ENCODE measurements around the gene CRYGD.
"Not testable (repeated sequence)": the region's sequence is repeated elsewhere in the genome, so short reads cannot be mapped to it uniquely, and the experiment has no call there.

Gene CRYGD

DNA sequence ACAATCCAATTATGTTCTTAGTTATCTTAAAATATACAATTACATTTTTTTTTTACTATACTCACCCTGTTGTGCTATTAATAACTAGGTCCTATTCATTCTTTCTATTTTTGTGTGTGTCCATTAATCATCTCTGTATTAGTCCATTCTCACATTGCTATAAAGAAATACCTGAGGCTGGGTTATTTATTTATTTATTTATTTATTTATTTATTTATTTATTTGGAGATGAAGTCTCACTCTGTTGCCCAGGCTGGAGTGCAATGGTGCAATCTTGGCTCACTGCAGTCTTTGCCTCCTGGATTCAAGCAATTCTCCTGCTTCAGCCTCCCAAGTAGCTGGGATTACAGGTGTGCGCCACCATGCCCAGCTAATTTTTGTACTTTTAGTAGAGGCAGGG, 25.6 kb downstream of the CRYGD start:
- not testable (repeated sequence) for H3K27ac ChIP-seq (ENCODE audit: low read length)

DNA sequence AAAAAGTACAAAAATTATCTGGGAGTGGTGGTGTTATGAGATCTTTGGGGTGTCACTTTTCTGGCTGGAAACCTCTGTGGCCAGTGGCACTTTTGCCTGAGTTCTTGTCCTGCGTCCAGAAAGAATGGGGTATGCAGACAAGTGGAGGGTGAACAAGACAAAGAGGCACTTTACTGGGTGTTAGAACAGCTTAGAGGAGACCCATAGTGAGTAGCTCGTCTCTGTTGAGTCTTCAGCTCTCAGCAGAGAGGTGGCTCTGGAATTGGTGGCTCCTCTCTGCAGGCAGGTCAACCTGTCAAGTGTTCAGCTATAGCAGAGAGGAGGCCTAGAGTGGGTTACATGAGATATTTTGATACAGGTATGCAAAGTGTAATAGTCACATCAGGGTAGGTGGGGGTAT, 26.1 kb downstream of the CRYGD start:
- Histone ChIP-seq H3K4me1 (ENCODE audit: insufficient read depth, low read length) (no peaks in the 10 kb centered on the region), H3K36me3 (ENCODE audit: insufficient read depth, low read depth, low read length) (no peaks in the 10 kb centered on the region), H3K9me3 (ENCODE audit: insufficient read depth, low read depth, low read length) (no peaks in the 10 kb centered on the region), H3K4me3 (ENCODE audit: low read length) (no peak overlapping the region), H3K27me3 (ENCODE audit: insufficient read depth, low read length) (no peaks in the 10 kb centered on the region), H3K9ac (ENCODE audit: low read depth, low read length) (no peak overlapping the region), H3K27ac (ENCODE audit: low read length) (no peak overlapping the region)

More for the DNA sequence above, 25.6 kb downstream of the CRYGD start:
- not testable (repeated sequence) for H3K4me3 ChIP-seq (ENCODE audit: low read length); H3K27me3 ChIP-seq (ENCODE audit: insufficient read depth, low read length); H3K4me1 ChIP-seq (ENCODE audit: insufficient read depth, low read length); H3K9ac ChIP-seq (ENCODE audit: low read depth, low read length); H3K9me3 ChIP-seq (ENCODE audit: insufficient read depth, low read depth, low read length); H3K36me3 ChIP-seq (ENCODE audit: insufficient read depth, low read depth, low read length)

DNA sequence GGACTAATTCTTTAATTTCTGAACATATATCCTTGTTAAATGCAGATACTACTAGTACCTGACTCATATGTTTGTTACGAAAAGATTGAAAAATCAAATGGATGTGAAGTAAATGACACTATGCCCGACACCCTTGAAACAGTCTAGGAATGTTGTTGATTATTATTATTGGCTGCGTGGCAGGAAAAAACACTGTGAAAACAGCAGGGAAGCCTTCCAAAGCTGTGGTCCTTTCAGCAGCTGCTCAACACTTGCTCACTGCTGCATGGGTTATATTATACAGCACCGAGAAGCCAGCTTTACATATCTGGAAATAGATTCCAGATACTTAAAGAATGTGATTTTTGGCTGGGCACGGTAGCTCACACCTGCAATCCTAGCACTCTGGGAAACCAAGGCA, 26.5 kb downstream of the CRYGD start:
- no peak overlapping the region for H3K9ac ChIP-seq (ENCODE audit: low read depth, low read length)
- H3K27me3 ChIP-seq (ENCODE audit: insufficient read depth, low read length): no peaks in the 10 kb centered on the region
- no peak overlapping the region for H3K4me3 ChIP-seq (ENCODE audit: low read length)
- no peaks in the 10 kb centered on the region for H3K9me3 ChIP-seq (ENCODE audit: insufficient read depth, low read depth, low read length)
- no peak overlapping the region for H3K27ac ChIP-seq (ENCODE audit: low read length)
- no peaks in the 10 kb centered on the region for H3K36me3 ChIP-seq (ENCODE audit: insufficient read depth, low read depth, low read length)
- H3K4me1 ChIP-seq (ENCODE audit: insufficient read depth, low read length): no peaks in the 10 kb centered on the region

DNA sequence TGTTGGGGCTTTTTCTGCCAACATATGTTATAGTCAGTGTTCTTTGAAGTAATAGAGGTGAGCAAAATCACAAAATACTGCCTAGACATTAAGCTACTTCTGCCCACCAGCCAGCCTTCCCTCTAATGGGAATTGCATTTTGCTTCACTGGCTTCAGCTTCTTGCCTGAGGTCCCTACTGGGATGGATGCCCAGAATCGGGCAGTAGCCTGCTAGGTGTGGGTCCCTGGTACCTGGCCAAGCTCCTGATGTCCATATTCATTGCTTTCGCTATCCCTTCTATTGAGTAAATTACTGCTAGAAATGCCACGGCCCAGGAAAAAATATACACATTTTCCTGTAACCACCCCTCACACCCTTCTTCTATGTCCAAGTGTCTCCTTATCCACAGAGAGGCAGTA, 27.0 kb downstream of the CRYGD start:
- Histone ChIP-seq H3K9me3 (ENCODE audit: insufficient read depth, low read depth, low read length) (no peaks in the 10 kb centered on the region), H3K4me3 (ENCODE audit: low read length) (no peak overlapping the region), H3K27ac (ENCODE audit: low read length) (no peak overlapping the region), H3K36me3 (ENCODE audit: insufficient read depth, low read depth, low read length) (no peaks in the 10 kb centered on the region), H3K27me3 (ENCODE audit: insufficient read depth, low read length) (no peaks in the 10 kb centered on the region), H3K9ac (ENCODE audit: low read depth, low read length) (no peak overlapping the region), H3K4me1 (ENCODE audit: insufficient read depth, low read length) (no peaks in the 10 kb centered on the region)

DNA sequence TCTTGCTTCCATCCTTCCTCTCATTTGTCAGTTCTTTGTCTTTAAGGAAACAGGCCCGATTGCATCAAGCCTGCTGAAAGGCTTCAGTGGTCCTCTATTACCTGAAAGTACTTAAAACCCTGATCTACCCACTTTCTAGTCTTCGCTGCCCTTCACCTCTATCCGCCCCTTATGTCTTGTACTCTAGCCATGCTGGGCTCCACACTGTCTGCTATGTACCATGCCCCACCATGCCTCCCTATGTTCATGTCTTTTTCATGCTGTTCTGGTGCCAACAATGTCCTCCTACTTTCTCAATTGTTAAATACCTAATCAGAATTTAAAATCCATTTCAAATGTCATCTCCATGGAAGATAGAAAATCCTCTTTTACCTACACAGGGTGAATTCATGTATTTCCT, 28.2 kb downstream of the CRYGD start:
- no peaks in the 10 kb centered on the region for H3K27me3 ChIP-seq (ENCODE audit: insufficient read depth, low read length)
- no peak overlapping the region for H3K27ac ChIP-seq (ENCODE audit: low read length)
- H3K4me1 ChIP-seq (ENCODE audit: insufficient read depth, low read length): no peaks in the 10 kb centered on the region
- no peak overlapping the region for H3K4me3 ChIP-seq (ENCODE audit: low read length)
- no peaks in the 10 kb centered on the region for H3K9me3 ChIP-seq (ENCODE audit: insufficient read depth, low read depth, low read length)
- H3K9ac ChIP-seq (ENCODE audit: low read depth, low read length): no peak overlapping the region
- no peaks in the 10 kb centered on the region for H3K36me3 ChIP-seq (ENCODE audit: insufficient read depth, low read depth, low read length)

DNA sequence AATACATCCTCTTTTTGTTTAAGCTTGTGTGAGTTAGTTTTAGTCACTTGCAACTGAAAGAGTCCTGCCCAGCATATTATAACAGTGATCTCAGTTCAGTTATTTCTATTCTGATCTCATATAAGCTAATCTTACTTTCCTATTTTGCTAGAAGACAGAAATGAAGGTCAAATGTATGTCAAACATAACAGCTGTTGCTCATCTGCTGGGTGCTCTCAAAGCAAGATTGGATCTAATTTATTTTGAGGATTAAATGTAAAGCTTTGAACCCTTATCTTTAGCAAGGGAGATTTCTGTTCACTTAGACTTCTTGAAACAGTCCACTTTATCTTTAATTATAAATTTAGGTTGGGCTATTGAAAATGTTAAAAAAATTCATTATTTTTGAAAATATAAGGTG, 31.2 kb downstream of the CRYGD start:
- Histone ChIP-seq H3K36me3 (ENCODE audit: insufficient read depth, low read depth, low read length) (no peaks in the 10 kb centered on the region), H3K9me3 (ENCODE audit: insufficient read depth, low read depth, low read length) (no peaks in the 10 kb centered on the region), H3K27me3 (ENCODE audit: insufficient read depth, low read length) (no peaks in the 10 kb centered on the region), H3K4me3 (ENCODE audit: low read length) (no peak overlapping the region), H3K27ac (ENCODE audit: low read length) (no peak overlapping the region), H3K9ac (ENCODE audit: low read depth, low read length) (no peak overlapping the region), H3K4me1 (ENCODE audit: insufficient read depth, low read length) (no peaks in the 10 kb centered on the region)

DNA sequence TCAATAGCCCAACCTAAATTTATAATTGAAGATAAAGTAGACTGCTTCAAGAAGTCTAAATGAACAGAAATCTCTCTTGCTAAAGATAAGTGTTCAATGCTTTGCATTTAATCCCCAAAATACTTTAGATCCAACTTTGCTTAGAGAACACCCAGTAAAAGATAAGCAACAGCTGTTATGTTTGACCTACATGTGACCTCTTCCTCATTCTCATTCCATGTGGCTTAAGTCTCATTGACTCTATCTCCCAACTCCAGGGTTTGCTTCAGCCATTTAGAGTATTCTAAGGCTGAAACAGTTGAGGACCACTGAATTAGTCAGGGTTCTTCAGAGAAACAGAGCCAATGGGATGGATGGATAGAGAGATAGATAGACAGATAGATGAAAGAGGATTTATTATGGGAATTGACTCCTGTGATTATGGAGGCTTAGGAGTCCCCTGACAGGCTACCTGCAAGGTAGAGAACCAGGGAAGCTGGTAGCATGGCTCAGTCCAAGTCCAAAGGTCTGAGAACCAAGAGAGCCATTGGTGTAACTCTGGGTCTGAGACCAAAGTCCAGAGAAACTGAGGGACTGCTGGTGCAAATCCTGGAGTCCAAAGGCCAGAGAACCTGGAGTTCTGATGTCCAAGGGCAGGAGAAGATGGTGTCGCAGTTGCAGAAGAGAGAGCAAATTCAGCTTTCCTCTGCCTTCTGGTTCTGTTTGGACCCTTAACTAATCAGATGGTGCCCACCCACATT, 32.1 kb downstream of the CRYGD start:
- Histone ChIP-seq H3K9me3 (ENCODE audit: insufficient read depth, low read depth, low read length) (no peaks in the 10 kb centered on the region), H3K27ac (ENCODE audit: low read length) (no peak overlapping the region), H3K9ac (ENCODE audit: low read depth, low read length) (no peak overlapping the region), H3K27me3 (ENCODE audit: insufficient read depth, low read length) (no peaks in the 10 kb centered on the region), H3K4me3 (ENCODE audit: low read length) (no peak overlapping the region), H3K4me1 (ENCODE audit: insufficient read depth, low read length) (no peaks in the 10 kb centered on the region), H3K36me3 (ENCODE audit: insufficient read depth, low read depth, low read length) (no peaks in the 10 kb centered on the region)

DNA sequence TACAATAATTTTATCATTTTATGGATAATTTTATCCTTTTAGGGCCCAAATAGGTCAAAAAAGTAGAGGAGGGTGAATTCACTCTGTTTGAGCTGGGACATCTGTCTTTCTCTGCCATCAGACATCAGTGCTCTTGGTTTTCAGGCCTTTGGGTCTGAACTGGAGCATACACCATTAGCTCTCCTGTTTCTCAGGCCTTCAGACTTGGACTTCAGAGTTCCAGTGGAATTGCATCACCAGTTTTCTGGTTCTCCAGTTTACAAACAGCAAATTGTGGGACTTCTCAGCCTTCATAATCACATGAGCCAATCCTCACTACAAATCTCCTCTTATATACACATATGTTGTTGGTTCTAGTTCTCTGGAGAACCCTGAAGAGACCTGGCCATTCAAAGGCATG, 33.9 kb downstream of the CRYGD start:
- H3K4me1 ChIP-seq (ENCODE audit: insufficient read depth, low read length): no peaks in the 10 kb centered on the region
- H3K27ac ChIP-seq (ENCODE audit: low read length): no peak overlapping the region
- H3K4me3 ChIP-seq (ENCODE audit: low read length): no peak overlapping the region

DNA sequence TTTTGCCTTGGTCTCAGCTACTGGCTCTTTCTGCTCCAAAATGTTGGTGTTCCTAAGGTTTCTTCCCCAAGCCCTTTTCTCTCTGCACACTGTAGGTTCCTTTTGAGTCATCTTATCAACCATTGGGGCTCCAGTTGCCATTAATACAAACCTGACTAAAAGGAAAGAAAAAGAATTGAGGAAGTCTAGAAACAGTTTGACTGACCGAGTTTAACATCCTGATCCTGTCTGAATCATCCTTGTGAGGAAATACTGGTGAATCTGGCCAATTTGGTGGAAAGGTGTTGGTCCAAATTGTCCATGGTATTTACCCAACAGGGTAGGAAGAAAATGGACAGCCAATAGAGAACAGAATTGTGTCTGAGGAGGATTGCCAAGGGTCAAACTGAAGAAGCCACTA, 38.3 kb downstream of the CRYGD start:
- no peaks in the 10 kb centered on the region for H3K4me1 ChIP-seq (ENCODE audit: insufficient read depth, low read length)
- H3K27me3 ChIP-seq (ENCODE audit: insufficient read depth, low read length): no peaks in the 10 kb centered on the region
- H3K27ac ChIP-seq (ENCODE audit: low read length): no peak overlapping the region
- H3K36me3 ChIP-seq (ENCODE audit: insufficient read depth, low read depth, low read length): no peaks in the 10 kb centered on the region
- H3K4me3 ChIP-seq (ENCODE audit: low read length): no peak overlapping the region
- H3K9me3 ChIP-seq (ENCODE audit: insufficient read depth, low read depth, low read length): no peaks in the 10 kb centered on the region
- H3K9ac ChIP-seq (ENCODE audit: low read depth, low read length): no peak overlapping the region

More for the DNA sequence above, 33.9 kb downstream of the CRYGD start:
- H3K36me3 ChIP-seq (ENCODE audit: insufficient read depth, low read depth, low read length): no peaks in the 10 kb centered on the region
- H3K27me3 ChIP-seq (ENCODE audit: insufficient read depth, low read length): no peaks in the 10 kb centered on the region
- H3K9me3 ChIP-seq (ENCODE audit: insufficient read depth, low read depth, low read length): no peaks in the 10 kb centered on the region
- no peak overlapping the region for H3K9ac ChIP-seq (ENCODE audit: low read depth, low read length)

DNA sequence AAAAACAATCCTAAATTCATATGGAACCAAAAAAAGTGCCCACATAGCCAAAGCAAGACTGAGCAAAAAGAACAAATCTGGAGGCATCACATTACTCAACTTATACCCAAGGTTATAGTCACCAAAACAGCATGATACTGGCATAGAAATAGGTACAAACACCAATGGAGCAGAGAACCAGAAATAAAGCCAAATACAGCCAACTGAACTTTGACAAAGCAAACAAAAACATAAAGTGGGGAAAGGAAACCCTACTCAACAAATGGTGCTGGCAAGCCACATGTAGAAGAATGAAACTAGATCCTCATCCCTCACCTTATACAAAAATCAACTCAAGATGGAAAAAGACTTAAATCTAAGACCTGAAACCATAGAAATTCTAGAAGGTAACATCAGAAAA, 40.5 kb downstream of the CRYGD start:
- Histone ChIP-seq H3K36me3 (ENCODE audit: insufficient read depth, low read depth, low read length) (no peaks in the 10 kb centered on the region), H3K9ac (ENCODE audit: low read depth, low read length) (no peak overlapping the region), H3K4me3 (ENCODE audit: low read length) (no peak overlapping the region), H3K4me1 (ENCODE audit: insufficient read depth, low read length) (no peaks in the 10 kb centered on the region), H3K27me3 (ENCODE audit: insufficient read depth, low read length) (no peaks in the 10 kb centered on the region), H3K27ac (ENCODE audit: low read length) (no peak overlapping the region), H3K9me3 (ENCODE audit: insufficient read depth, low read depth, low read length) (no peaks in the 10 kb centered on the region; the same call in 1 of the 2 replicates)

DNA sequence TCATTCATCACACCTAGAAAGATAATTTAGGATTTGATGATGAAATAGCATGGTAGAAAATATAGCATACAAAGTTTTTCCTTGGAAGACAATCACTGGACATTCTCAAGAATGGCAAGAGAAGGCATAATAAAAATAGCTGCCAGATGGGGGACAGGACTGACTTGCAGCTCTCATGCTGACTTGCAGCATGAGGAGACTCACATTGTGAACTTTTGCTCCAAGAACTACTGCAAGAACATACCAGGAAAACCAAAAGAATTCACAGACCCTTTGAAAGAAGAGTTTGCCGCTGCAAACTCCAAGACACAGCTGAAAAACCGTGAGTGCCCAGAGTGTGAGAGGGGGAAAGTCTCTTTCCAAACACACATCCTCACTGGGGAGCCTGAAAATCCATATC, 47.0 kb downstream of the CRYGD start:
- H3K4me3 ChIP-seq (ENCODE audit: low read length): no peak overlapping the region
- H3K27me3 ChIP-seq (ENCODE audit: insufficient read depth, low read length): no peaks in the 10 kb centered on the region
- no peak overlapping the region for H3K27ac ChIP-seq (ENCODE audit: low read length)
- peaks cover 4% of the 10 kb centered on the region; the same call in 1 of the 2 replicates for H3K4me1 ChIP-seq (ENCODE audit: insufficient read depth, low read length)
- no peak overlapping the region for H3K9ac ChIP-seq (ENCODE audit: low read depth, low read length)
- no peaks in the 10 kb centered on the region; the same call in 1 of the 2 replicates for H3K9me3 ChIP-seq (ENCODE audit: insufficient read depth, low read depth, low read length)
- no peaks in the 10 kb centered on the region for H3K36me3 ChIP-seq (ENCODE audit: insufficient read depth, low read depth, low read length)

DNA sequence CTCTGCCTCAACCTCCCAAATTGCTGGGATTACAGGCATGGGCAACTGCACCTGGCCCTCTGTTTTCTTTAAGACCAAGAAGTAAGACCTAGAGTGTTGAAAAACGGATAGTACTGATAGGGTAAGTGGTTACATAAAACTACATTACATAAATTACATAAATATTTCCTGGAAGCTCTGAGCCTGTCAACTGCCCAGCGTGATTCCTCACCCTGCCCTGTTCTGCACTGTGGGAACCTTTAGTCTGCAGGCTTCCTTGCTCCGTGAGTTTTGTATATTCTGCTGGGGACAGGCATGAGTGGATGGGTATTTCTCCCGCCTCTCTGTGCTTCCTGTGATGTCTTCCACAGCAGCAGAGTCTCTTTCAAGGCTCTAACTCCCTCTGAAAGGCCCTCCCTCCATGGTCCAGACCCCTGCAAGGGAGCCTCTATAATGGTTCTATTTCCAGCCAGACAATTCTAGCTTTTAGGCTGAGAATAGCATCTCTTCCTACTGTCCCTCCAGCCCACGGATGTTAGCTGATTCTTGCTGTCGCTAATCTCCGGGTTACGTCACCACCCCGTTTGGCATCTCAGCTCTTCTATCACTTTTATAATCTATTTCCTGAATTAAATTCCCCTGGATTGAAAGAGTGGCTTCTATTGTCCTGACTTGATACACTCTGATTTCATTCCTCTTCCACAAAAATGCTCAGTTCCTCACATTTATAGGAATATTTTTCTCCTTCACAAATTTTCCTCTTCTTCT, 49.5 kb downstream of the CRYGD start:
- Histone ChIP-seq H3K9ac (ENCODE audit: low read depth, low read length) (no peak overlapping the region), H3K27me3 (ENCODE audit: insufficient read depth, low read length) (no peaks in the 10 kb centered on the region), H3K4me3 (ENCODE audit: low read length) (no peak overlapping the region), H3K36me3 (ENCODE audit: insufficient read depth, low read depth, low read length) (no peaks in the 10 kb centered on the region), H3K9me3 (ENCODE audit: insufficient read depth, low read depth, low read length) (no peaks in the 10 kb centered on the region), H3K4me1 (ENCODE audit: insufficient read depth, low read length) (peaks cover 4% of the 10 kb centered on the region; the same call in 1 of the 2 replicates), H3K27ac (ENCODE audit: low read length) (no peak overlapping the region)
